ENCODE results near the gene SIDT1.

- TF ChIP-seq, protein P1, sequence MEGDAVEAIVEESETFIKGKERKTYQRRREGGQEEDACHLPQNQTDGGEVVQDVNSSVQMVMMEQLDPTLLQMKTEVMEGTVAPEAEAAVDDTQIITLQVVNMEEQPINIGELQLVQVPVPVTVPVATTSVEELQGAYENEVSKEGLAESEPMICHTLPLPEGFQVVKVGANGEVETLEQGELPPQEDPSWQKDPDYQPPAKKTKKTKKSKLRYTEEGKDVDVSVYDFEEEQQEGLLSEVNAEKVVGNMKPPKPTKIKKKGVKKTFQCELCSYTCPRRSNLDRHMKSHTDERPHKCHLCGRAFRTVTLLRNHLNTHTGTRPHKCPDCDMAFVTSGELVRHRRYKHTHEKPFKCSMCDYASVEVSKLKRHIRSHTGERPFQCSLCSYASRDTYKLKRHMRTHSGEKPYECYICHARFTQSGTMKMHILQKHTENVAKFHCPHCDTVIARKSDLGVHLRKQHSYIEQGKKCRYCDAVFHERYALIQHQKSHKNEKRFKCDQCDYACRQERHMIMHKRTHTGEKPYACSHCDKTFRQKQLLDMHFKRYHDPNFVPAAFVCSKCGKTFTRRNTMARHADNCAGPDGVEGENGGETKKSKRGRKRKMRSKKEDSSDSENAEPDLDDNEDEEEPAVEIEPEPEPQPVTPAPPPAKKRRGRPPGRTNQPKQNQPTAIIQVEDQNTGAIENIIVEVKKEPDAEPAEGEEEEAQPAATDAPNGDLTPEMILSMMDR (IDR thresholded peaks at IDR 0.05; ENCODE audit: low read depth, low read length, missing input control): no peak
- TF ChIP-seq REST (IDR thresholded peaks at IDR 0.05): no peak
- no peak for TF ChIP-seq GABPA (IDR thresholded peaks at IDR 0.05 in 1 of 2, conservative IDR thresholded peaks at IDR 0.05 in 1 of 2)
- TF ChIP-seq JUND (IDR thresholded peaks at IDR 0.05): no peak
- no peak for TF ChIP-seq HNF4A (conservative IDR thresholded peaks at IDR 0.05)
- TF ChIP-seq, protein P2, sequence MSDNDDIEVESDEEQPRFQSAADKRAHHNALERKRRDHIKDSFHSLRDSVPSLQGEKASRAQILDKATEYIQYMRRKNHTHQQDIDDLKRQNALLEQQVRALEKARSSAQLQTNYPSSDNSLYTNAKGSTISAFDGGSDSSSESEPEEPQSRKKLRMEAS (IDR thresholded peaks at IDR 0.05): no peak
- TF ChIP-seq RAD21 (IDR thresholded peaks at IDR 0.05): no peak
- TF ChIP-seq YY1 (IDR thresholded peaks at IDR 0.05): no peak
- TF ChIP-seq SP1 (IDR thresholded peaks at IDR 0.05): no peak
- TF ChIP-seq TAF1 (conservative IDR thresholded peaks at IDR 0.05): no peak
- TF ChIP-seq, protein P3, sequence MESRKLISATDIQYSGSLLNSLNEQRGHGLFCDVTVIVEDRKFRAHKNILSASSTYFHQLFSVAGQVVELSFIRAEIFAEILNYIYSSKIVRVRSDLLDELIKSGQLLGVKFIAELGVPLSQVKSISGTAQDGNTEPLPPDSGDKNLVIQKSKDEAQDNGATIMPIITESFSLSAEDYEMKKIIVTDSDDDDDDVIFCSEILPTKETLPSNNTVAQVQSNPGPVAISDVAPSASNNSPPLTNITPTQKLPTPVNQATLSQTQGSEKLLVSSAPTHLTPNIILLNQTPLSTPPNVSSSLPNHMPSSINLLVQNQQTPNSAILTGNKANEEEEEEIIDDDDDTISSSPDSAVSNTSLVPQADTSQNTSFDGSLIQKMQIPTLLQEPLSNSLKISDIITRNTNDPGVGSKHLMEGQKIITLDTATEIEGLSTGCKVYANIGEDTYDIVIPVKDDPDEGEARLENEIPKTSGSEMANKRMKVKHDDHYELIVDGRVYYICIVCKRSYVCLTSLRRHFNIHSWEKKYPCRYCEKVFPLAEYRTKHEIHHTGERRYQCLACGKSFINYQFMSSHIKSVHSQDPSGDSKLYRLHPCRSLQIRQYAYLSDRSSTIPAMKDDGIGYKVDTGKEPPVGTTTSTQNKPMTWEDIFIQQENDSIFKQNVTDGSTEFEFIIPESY (IDR thresholded peaks at IDR 0.05): no peak
- no peak for TF ChIP-seq FOXA1 (IDR thresholded peaks at IDR 0.05)
- TF ChIP-seq ATF3 (IDR thresholded peaks at IDR 0.05): no peak
- TF ChIP-seq HNF4G (IDR thresholded peaks at IDR 0.05): no peak
Observed at GRCh38 chr3:113614402-113614801, 82.0 kb downstream of the SIDT1 start.

Data from liver (tissue), 3 donors.